Esophagus squamous epithelium (tissue), 4 donors: Measurements from ENCODE around the gene PYY.

ENCODE experiments used
- POLR2A ChIP-seq, 4 donors: fragments of 450-650 bp; IDR thresholded peaks; one replicate each; pipeline ENCODE4 v1.6.1; 2017; ENCODE audit warnings: antibody characterized with exemption in 4 of 4, mild to moderate bottlenecking in 4 of 4, moderate library complexity in 3 of 4
- TF ChIP-seq, protein P1 (sequence below), 6 experiments: fragments of 450-650 bp in 4 of 6; fragments of 200-600 bp in 2 of 6; sonication (generic) in 2 of 6; IDR thresholded peaks; one replicate each; pipeline ENCODE4 v1.5.1; 2016 to 2019; ENCODE audit warnings: antibody characterized with exemption in 6 of 6, mild to moderate bottlenecking in 4 of 6, moderate library complexity in 4 of 6

GRCh38 chr17:43979011-43979410 lies 25.3 kb upstream of the PYY start:
- TF ChIP-seq POLR2A (IDR thresholded peaks at IDR 0.05) = no peak
- TF ChIP-seq, protein P1, sequence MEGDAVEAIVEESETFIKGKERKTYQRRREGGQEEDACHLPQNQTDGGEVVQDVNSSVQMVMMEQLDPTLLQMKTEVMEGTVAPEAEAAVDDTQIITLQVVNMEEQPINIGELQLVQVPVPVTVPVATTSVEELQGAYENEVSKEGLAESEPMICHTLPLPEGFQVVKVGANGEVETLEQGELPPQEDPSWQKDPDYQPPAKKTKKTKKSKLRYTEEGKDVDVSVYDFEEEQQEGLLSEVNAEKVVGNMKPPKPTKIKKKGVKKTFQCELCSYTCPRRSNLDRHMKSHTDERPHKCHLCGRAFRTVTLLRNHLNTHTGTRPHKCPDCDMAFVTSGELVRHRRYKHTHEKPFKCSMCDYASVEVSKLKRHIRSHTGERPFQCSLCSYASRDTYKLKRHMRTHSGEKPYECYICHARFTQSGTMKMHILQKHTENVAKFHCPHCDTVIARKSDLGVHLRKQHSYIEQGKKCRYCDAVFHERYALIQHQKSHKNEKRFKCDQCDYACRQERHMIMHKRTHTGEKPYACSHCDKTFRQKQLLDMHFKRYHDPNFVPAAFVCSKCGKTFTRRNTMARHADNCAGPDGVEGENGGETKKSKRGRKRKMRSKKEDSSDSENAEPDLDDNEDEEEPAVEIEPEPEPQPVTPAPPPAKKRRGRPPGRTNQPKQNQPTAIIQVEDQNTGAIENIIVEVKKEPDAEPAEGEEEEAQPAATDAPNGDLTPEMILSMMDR (IDR thresholded peaks at IDR 0.05) = no peak
